ENCODE data around the gene APBB1IP.
A peak's percentile ranks its signal among the peaks of the same experiment; 100 is the strongest.

The APBB1IP gene

GRCh38 chr10:26534384-26534783 is 96.2 kb downstream of the APBB1IP start:
- TF ChIP-seq KLF1 (tag by site-specific recombination; IDR thresholded peaks at IDR 0.05) (no peak), FEZF1 (tag by site-specific recombination; IDR thresholded peaks at IDR 0.05) (0 out of 2 replicates have a peak, but pooled peaks have one; percentile 27)
- H3K27ac ChIP-seq (ENCODE audit: extremely low read depth, low read depth, low read length) = no peak overlapping the region
- H3K9me3 ChIP-seq (ENCODE audit: control insufficient read depth, insufficient read depth, low read depth, low read length) = no peaks in the 10 kb centered on the region
- H3K4me3 ChIP-seq (ENCODE audit: low read depth, low read length) = no peak overlapping the region
- ChIA-PET POLR2A (no interaction called here), CTCF (interaction anchor here (0.6 to 2.0 kb wide), 6 partner anchors 12 to 32 kb away, joined by 3 to 5 read pairs (median 3); no protein-coding TSS in a partner anchor)
- no peaks in the 10 kb centered on the region for H3K36me3 ChIP-seq (ENCODE audit: control insufficient read depth in 2 of 2, insufficient read depth in 1 of 2, low read length in 2 of 2)
- H3K4me1 ChIP-seq (ENCODE audit: control insufficient read depth, insufficient read depth, low read length) = no peaks in the 10 kb centered on the region

GRCh38 chr10:26540601-26541000 is 102.5 kb downstream of the APBB1IP start:
- ChIA-PET CTCF (interaction anchor here (1.2 to 1.6 kb wide), 2 partner anchors 15 to 205 kb away, joined by 6 to 7 read pairs; no protein-coding TSS in a partner anchor), POLR2A (no interaction called here)
- H3K4me3 ChIP-seq (ENCODE audit: low read depth, low read length) = no peak overlapping the region
- H3K36me3 ChIP-seq (ENCODE audit: control insufficient read depth in 2 of 2, insufficient read depth in 1 of 2, low read length in 2 of 2) = no peaks in the 10 kb centered on the region
- no peaks in the 10 kb centered on the region for H3K9me3 ChIP-seq (ENCODE audit: control insufficient read depth, insufficient read depth, low read depth, low read length)
- TF ChIP-seq ZNF768 (tag by site-specific recombination; IDR thresholded peaks at IDR 0.05) = no peak
- TF ChIP-seq ZSCAN23 (tag by site-specific recombination; IDR thresholded peaks at IDR 0.05) = no peak
- no peak for TF ChIP-seq SP3 (tag by site-specific recombination; IDR thresholded peaks at IDR 0.05)
- TF ChIP-seq YY2 (tag by site-specific recombination; IDR thresholded peaks at IDR 0.05) = no peak
- no peak for TF ChIP-seq PRDM4 (tag by site-specific recombination; IDR thresholded peaks at IDR 0.05)
- TF ChIP-seq ZNF544 (tag by site-specific recombination; IDR thresholded peaks at IDR 0.05) = no peak
- no peak for TF ChIP-seq KLF7 (tag by site-specific recombination; IDR thresholded peaks at IDR 0.05; ENCODE audit: borderline replicate concordance)
- TF ChIP-seq PRDM1 (tag by site-specific recombination; IDR thresholded peaks at IDR 0.05) = no peak
- TF ChIP-seq ZSCAN4 (tag by site-specific recombination; IDR thresholded peaks at IDR 0.05) = no peak
- no peak for TF ChIP-seq ZNF10 (tag by site-specific recombination; IDR thresholded peaks at IDR 0.05)
- TF ChIP-seq ZNF132 (tag by site-specific recombination; IDR thresholded peaks at IDR 0.05; ENCODE audit: borderline replicate concordance) = no peak
- TF ChIP-seq ZNF518A (tag by site-specific recombination; conservative IDR thresholded peaks at IDR 0.05; ENCODE audit: low read depth) = no peak
- no peak overlapping the region for H3K27ac ChIP-seq (ENCODE audit: extremely low read depth, low read depth, low read length)
- no peaks in the 10 kb centered on the region for H3K4me1 ChIP-seq (ENCODE audit: control insufficient read depth, insufficient read depth, low read length)

Measured in HEK293 (cell line).